Thyroid gland (tissue), 4 donors: ENCODE results near the gene OTC. TPM values are rescaled to one million over a fixed set of nuclear protein-coding genes. Genes with fewer than 3 reads are reported as not detected.

Source experiments
- DNase-seq, 2 donors: peaks; one replicate each; pipeline ENCODE4 v3.0.0-alpha.2; 2019
- H3K27ac ChIP-seq, 3 donors: fragments of 200-600 bp; sonication (generic); 1 replicate in 2 of 3; 2 replicates in 1 of 3; pipeline ENCODE4 v1.5.1; 2016 to 2019; ENCODE audit warnings: mild to moderate bottlenecking in 1 of 3, moderate library complexity in 1 of 3
- H3K27me3 ChIP-seq: fragments of 200-600 bp; sonication (generic); one replicate; pipeline ENCODE4 v1.5.1; 2019
- H3K36me3 ChIP-seq, 2 donors: fragments of 200-600 bp; sonication (generic); one replicate each; pipeline ENCODE4 v1.5.1; 2016 to 2019
- H3K4me1 ChIP-seq, 2 donors: fragments of 200-600 bp; sonication (generic); one replicate each; pipeline ENCODE4 v1.5.1; 2017 to 2019
- H3K4me3 ChIP-seq, 3 donors: fragments of 200-600 bp; sonication (generic); replicated peaks in 1 of 3; 1 replicate in 2 of 3; 2 replicates in 1 of 3; pipeline ENCODE4 v1.5.1; 2016; ENCODE audit warnings: mild to moderate bottlenecking in 1 of 3
- H3K9me3 ChIP-seq: fragments of 200-600 bp; sonication (generic); one replicate; pipeline ENCODE4 v1.5.1; 2017
- POLR2A ChIP-seq, 2 donors: fragments of 450-650 bp; IDR thresholded peaks; one replicate each; pipeline ENCODE4 v1.6.1; 2017; ENCODE audit warnings: antibody characterized with exemption in 2 of 2, mild to moderate bottlenecking in 2 of 2, moderate library complexity in 1 of 2
- WGBS, 2 donors: methylation state at CpG; one replicate each; pipeline ENCODE4 v1.1.5; 2017; 5-methylcytosine and 5-hydroxymethylcytosine counted together
- intact Hi-C: fragments of 100-400 bp; cut with DNase I; formaldehyde crosslinking; loops from one replicate; pipeline ENCODE4 v1.15.1; 2023
- total RNA-seq, 4 donors: library from RNA; depleted of rRNA; stranded (reverse); fragments of >200 nt; gene quantifications; one replicate each; pipeline ENCODE4 v1.2.3, GENCODE V29; 2016
- TF ChIP-seq, protein P1 (sequence below), 6 experiments: fragments of 200-600 bp in 3 of 6; fragments of 450-650 bp in 3 of 6; sonication (generic) in 3 of 6; IDR thresholded peaks; one replicate each; pipeline ENCODE4 v1.5.1; 2016 to 2019; ENCODE audit warnings: antibody characterized with exemption in 6 of 6, mild to moderate bottlenecking in 2 of 6, inconsistent platforms in 1 of 6, moderate library complexity in 1 of 6

The OTC gene
- total RNA-seq, 4 donors from 2014 or later, result 0.33 to 1.2 TPM; not detected in 2

DNA sequence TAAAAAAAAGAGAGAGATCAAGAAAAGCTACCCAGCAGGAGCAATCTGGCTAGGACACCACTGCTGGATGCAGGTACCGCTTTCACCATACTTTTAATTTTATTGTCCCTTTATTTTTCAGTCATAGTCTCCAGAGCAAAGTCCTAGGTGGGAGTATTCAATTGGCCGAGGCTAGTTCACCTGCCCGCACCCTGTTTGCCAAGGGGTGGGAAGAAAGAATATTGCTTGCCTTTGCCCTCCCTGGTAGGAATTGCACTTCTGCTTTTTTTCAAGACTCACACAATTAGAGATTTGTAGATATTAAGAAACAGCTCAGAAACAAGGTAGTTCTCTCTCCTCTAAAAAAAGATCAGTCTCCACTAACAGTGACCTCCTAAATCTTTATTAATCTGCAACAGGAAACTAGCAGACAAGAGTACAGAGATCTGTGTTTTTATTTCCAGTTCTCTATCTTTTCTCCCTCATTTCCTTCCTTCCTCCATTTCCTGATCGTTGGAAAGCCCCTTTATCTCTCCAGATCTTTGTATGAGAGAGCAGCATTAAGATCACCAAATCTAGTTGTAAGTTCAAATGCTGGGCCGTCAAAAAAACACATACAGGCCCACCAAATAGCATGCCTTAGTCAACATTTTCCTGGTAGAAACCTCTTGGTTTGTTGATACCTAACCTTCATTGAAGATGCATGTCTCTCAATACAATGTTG lies 15.7 kb upstream of the OTC start:
- no peaks in the 10 kb centered on the region for H3K9me3 ChIP-seq
- no peak overlapping the region for H3K4me3 ChIP-seq
- intact Hi-C loops, result no loop called here
- no peaks in the 10 kb centered on the region for H3K4me1 ChIP-seq
- 72 to 74% methylated on average over 5 of the region's 5 CpGs for WGBS, 2 donors
- no peaks in the 10 kb centered on the region for H3K36me3 ChIP-seq
- no peak for TF ChIP-seq POLR2A (IDR thresholded peaks at IDR 0.05)
- TF ChIP-seq, protein P1, sequence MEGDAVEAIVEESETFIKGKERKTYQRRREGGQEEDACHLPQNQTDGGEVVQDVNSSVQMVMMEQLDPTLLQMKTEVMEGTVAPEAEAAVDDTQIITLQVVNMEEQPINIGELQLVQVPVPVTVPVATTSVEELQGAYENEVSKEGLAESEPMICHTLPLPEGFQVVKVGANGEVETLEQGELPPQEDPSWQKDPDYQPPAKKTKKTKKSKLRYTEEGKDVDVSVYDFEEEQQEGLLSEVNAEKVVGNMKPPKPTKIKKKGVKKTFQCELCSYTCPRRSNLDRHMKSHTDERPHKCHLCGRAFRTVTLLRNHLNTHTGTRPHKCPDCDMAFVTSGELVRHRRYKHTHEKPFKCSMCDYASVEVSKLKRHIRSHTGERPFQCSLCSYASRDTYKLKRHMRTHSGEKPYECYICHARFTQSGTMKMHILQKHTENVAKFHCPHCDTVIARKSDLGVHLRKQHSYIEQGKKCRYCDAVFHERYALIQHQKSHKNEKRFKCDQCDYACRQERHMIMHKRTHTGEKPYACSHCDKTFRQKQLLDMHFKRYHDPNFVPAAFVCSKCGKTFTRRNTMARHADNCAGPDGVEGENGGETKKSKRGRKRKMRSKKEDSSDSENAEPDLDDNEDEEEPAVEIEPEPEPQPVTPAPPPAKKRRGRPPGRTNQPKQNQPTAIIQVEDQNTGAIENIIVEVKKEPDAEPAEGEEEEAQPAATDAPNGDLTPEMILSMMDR (IDR thresholded peaks at IDR 0.05), result no peak
- H3K27me3 ChIP-seq, result no peaks in the 10 kb centered on the region
- DNase-seq, result no peak
- H3K27ac ChIP-seq, result no peak overlapping the region

GRCh38 chrX:38341442-38341841 lies 11.0 kb upstream of the OTC start:
- Histone ChIP-seq H3K9me3 (no peaks in the 10 kb centered on the region), H3K27ac (no peak overlapping the region), H3K4me1 (no peaks in the 10 kb centered on the region), H3K27me3 (no peaks in the 10 kb centered on the region), H3K36me3 (no peaks in the 10 kb centered on the region), H3K4me3 (no peak overlapping the region)
- WGBS, 2 donors, result 83 to 85% methylated on average over 3 of the region's 3 CpGs
- intact Hi-C loops, result no loop called here
- no peak for TF ChIP-seq POLR2A (IDR thresholded peaks at IDR 0.05)
- TF ChIP-seq, protein P1 (IDR thresholded peaks at IDR 0.05), result no peak
- no peak for DNase-seq

- no peaks in the 10 kb centered on the region for H3K4me1 ChIP-seq
- no peaks in the 10 kb centered on the region for H3K9me3 ChIP-seq
- intact Hi-C loops, result no loop called here
- WGBS, 2 donors, result 80 to 84% methylated on average over 2 of the region's 2 CpGs
- H3K27ac ChIP-seq, result no peak overlapping the region
- H3K4me3 ChIP-seq, result no peak overlapping the region
- no peak for DNase-seq
- no peaks in the 10 kb centered on the region for H3K27me3 ChIP-seq
- TF ChIP-seq POLR2A (IDR thresholded peaks at IDR 0.05), result no peak
- TF ChIP-seq, protein P1 (IDR thresholded peaks at IDR 0.05), result no peak
- H3K36me3 ChIP-seq, result no peaks in the 10 kb centered on the region
Observed at GRCh38 chrX:38342853-38343778, 9.3 kb upstream of the OTC start.

DNA sequence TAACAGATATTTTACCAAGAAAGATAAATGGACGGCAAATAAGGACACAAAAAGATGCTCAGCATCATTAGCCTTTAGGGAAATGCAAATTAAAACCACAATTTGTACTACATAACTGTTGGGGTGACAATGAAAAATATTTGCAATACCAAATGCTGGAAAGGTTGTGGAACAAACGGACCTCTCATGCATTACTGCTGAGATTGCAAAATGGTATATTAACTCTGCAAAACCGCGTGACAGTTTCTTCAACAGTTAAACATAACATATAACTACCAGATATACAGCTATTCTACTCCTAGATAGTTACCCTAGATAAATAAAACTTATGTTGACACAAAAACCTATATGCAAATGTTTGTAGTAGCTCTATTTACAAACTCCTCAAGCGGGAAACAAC lies 6.3 kb upstream of the OTC start:
- WGBS, 2 donors, result 48 to 56% methylated on average over 5 of the region's 5 CpGs
- Histone ChIP-seq H3K27ac (no peak overlapping the region), H3K4me1 (no peaks in the 10 kb centered on the region), H3K36me3 (no peaks in the 10 kb centered on the region), H3K9me3 (no peaks in the 10 kb centered on the region), H3K27me3 (no peaks in the 10 kb centered on the region), H3K4me3 (no peak overlapping the region)
- no peak for TF ChIP-seq POLR2A (IDR thresholded peaks at IDR 0.05)
- TF ChIP-seq, protein P1 (IDR thresholded peaks at IDR 0.05), result no peak
- intact Hi-C loops, result no loop called here
- no peak for DNase-seq

DNA sequence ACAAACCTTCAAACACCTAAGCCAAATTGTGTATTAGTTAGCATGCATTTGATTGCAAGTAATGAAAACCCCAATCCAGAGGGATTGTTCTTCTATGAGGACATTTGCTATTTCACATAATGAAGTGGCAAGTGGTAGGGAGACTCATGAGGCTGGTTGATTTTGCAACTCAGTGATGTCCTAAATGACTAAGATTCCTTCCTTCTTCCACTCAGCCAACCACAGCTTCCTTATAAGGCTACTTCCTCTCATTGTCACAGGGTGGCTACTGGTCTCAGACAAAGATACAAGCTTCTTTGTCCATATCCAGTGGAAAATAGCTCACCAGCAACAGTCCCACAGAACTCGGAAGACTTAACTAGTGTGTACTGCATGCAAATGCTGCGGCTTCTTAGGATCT lies 5.3 kb upstream of the OTC start:
- Histone ChIP-seq H3K27me3 (no peaks in the 10 kb centered on the region), H3K9me3 (no peaks in the 10 kb centered on the region), H3K4me3 (no peak overlapping the region), H3K4me1 (no peaks in the 10 kb centered on the region), H3K27ac (no peak overlapping the region), H3K36me3 (no peaks in the 10 kb centered on the region)
- TF ChIP-seq, protein P1 (IDR thresholded peaks at IDR 0.05), result no peak
- TF ChIP-seq POLR2A (IDR thresholded peaks at IDR 0.05), result no peak
- intact Hi-C loops, result no loop called here
- WGBS, 2 donors, result 74 to 91% methylated on average over 2 of the region's 2 CpGs
- DNase-seq, result no peak
